HCT116 (cell line): Measurements from ENCODE around the gene KNCN. TPM values are rescaled to one million over a fixed set of nuclear protein-coding genes. Genes with fewer than 3 reads are reported as not detected.

ENCODE experiments used
- ATAC-seq: fragments of 200-7000 bp; cut with Tn5 transposase; 2 replicates; pipeline ENCODE4 v1.9.1; 2020; ENCODE audit warnings: mild to moderate bottlenecking, moderate library complexity
- BruUV-seq: library from RNA; stranded (reverse); fragments of 400-500 nt; replicated peaks from 2 replicates; lab custom pipeline; 2021; lab: Mats Ljungman, UMichigan
- CTCF ChIA-PET: fragments of 300-600 bp; sonication (Branson Sonifier 250); formaldehyde crosslinking; loops from one replicate; lab custom pipeline; 2021; ENCODE audit warnings: antibody characterized with exemption; lab: Charles Lee
- POLR2A ChIA-PET: fragments of 300-600, 350-600 bp; sonication (Branson Sonifier 250); formaldehyde crosslinking; loops from one replicate; lab custom pipeline; 2021; ENCODE audit warnings: antibody characterized with exemption; lab: Charles Lee
- RAD21 ChIA-PET, 2 experiments: fragments of 300-600 bp; sonication (Branson Sonifier 250); formaldehyde crosslinking; loops; one replicate each; lab custom pipeline; 2023; ENCODE audit warnings: low total read pairs in 2 of 2; ENCODE audit not compliant: uncharacterized antibody in 2 of 2, unreplicated experiment in 2 of 2, low non-redundant PET in 1 of 2; lab: Charles Lee
- DNase-seq: peaks from one replicate; pipeline ENCODE4 v3.0.0-alpha.2; 2010; ENCODE audit warnings: low read depth, low spot score
- H2AFZ ChIP-seq: fragments of 200-600 bp; shearing (Covaris generic), sonication (generic); 2 replicates; pipeline ENCODE4 v1.6.1; 2017; ENCODE audit warnings: low read depth, mixed run types, mixed read lengths, antibody characterized with exemption, low read length; ENCODE audit not compliant: poor library complexity, severe bottlenecking
- H3K27ac ChIP-seq: 2 replicates; pipeline ENCODE4 v1.5.1; 2012; ENCODE audit warnings: low read depth, low read length
- H3K27me3 ChIP-seq: fragments of 200-600 bp; sonication (generic); 2 replicates; pipeline ENCODE4 v1.6.1; 2016; ENCODE audit warnings: mixed run types, low read length, mixed read lengths; ENCODE audit not compliant: insufficient read depth
- H3K36me3 ChIP-seq, 2 experiments: fragments of 200-500 bp in 1 of 2; fragments of 200-600 bp in 1 of 2; sonication (Bioruptor generic) in 1 of 2; sonication (generic) in 1 of 2; 2 replicates each; pipeline versions ENCODE4 v1.5.1 to v1.6.1; 2014 to 2016; ENCODE audit warnings: low read length in 2 of 2, inconsistent platforms in 1 of 2, mixed read lengths in 1 of 2, mixed run types in 1 of 2; ENCODE audit not compliant: insufficient read depth in 2 of 2, control insufficient read depth in 1 of 2
- H3K4me1 ChIP-seq, 2 experiments: fragments of 200-600 bp in 1 of 2; sonication (generic) in 1 of 2; 2 replicates each; pipeline versions ENCODE4 v1.5.1 to v1.6.1; 2012 to 2017; ENCODE audit warnings: low read length in 2 of 2, inconsistent platforms in 1 of 2, mild to moderate bottlenecking in 1 of 2, mixed read lengths in 1 of 2, mixed run types in 1 of 2, moderate library complexity in 1 of 2; ENCODE audit not compliant: insufficient read depth in 2 of 2, control insufficient read depth in 1 of 2
- H3K4me2 ChIP-seq: fragments of 200-600 bp; sonication (generic); 2 replicates; pipeline ENCODE4 v1.6.1; 2017; ENCODE audit warnings: mixed run types, low read length, mixed read lengths
- H3K4me3 ChIP-seq, 2 experiments: fragments of 200-600 bp in 1 of 2; sonication (generic) in 1 of 2; replicated peaks in 1 of 2; 2 replicates each; pipeline ENCODE4 v1.5.1; 2011 to 2016; ENCODE audit warnings: low read length in 2 of 2, control low read depth in 1 of 2, low read depth in 1 of 2, mild to moderate bottlenecking in 1 of 2, mixed read lengths in 1 of 2, mixed run types in 1 of 2
- H3K79me2 ChIP-seq: fragments of 200-600 bp; sonication (generic); 2 replicates; pipeline ENCODE4 v1.6.1; 2017; ENCODE audit warnings: mild to moderate bottlenecking, mixed run types, low read length, moderate library complexity, mixed read lengths; ENCODE audit not compliant: insufficient read depth
- H3K9ac ChIP-seq: fragments of 200-600 bp; sonication (generic); 2 replicates; pipeline ENCODE4 v1.6.1; 2016; ENCODE audit warnings: low read length, mixed read lengths
- H3K9me2 ChIP-seq: fragments of 200-600 bp; sonication (generic), shearing (Covaris generic); 2 replicates; pipeline ENCODE4 v1.6.1; 2017; ENCODE audit warnings: mixed run types, mild to moderate bottlenecking, moderate library complexity; ENCODE audit not compliant: insufficient read depth
- H3K9me3 ChIP-seq, 2 experiments: fragments of 200-500 bp in 1 of 2; fragments of 200-600 bp in 1 of 2; sonication (Bioruptor generic) in 1 of 2; sonication (generic) in 1 of 2; 2 replicates each; pipeline ENCODE4 v1.6.1; 2014 to 2017; ENCODE audit warnings: low read length in 2 of 2, mixed read lengths in 2 of 2, inconsistent platforms in 1 of 2, low read depth in 1 of 2, mild to moderate bottlenecking in 1 of 2, mixed run types in 1 of 2, moderate library complexity in 1 of 2; ENCODE audit not compliant: control insufficient read depth in 1 of 2, insufficient read depth in 1 of 2
- H4K20me1 ChIP-seq: fragments of 200-600 bp; sonication (generic), shearing (Covaris generic); 2 replicates; pipeline ENCODE4 v1.6.1; 2017; ENCODE audit warnings: mixed run types, mild to moderate bottlenecking, moderate library complexity; ENCODE audit not compliant: insufficient read depth
- CBX3 ChIP-seq: IDR thresholded peaks from 2 replicates; pipeline ENCODE4 v1.6.1; 2012; ENCODE audit warnings: low read depth
- CEBPB ChIP-seq: IDR thresholded peaks from 2 replicates; pipeline ENCODE4 v1.6.1; 2012; ENCODE audit warnings: low read depth
- EGR1 ChIP-seq: IDR thresholded peaks from 2 replicates; pipeline ENCODE4 v1.6.1; 2012; ENCODE audit warnings: low read depth
- ELF1 ChIP-seq: IDR thresholded peaks from 2 replicates; pipeline ENCODE4 v1.6.1; 2012; ENCODE audit warnings: low read depth, borderline replicate concordance
- FOSL1 ChIP-seq: IDR thresholded peaks from 2 replicates; pipeline ENCODE4 v1.6.1; 2012; ENCODE audit warnings: low read depth
- JUND ChIP-seq: IDR thresholded peaks from 2 replicates; pipeline ENCODE4 v1.6.1; 2012
- RAD21 ChIP-seq: IDR thresholded peaks from 2 replicates; pipeline ENCODE4 v1.6.1; 2012; ENCODE audit warnings: low read depth, mild to moderate bottlenecking
- SP1 ChIP-seq: IDR thresholded peaks from 2 replicates; pipeline ENCODE4 v1.6.1; 2012; ENCODE audit warnings: low read depth
- SRF ChIP-seq: IDR thresholded peaks from 2 replicates; pipeline ENCODE4 v1.6.1; 2012; ENCODE audit warnings: low read depth
- TCF7L2 ChIP-seq: IDR thresholded peaks from 2 replicates; pipeline ENCODE4 v1.7.0; 2011; ENCODE audit warnings: borderline replicate concordance, inconsistent platforms; ENCODE audit not compliant: insufficient read depth, insufficient read length; ENCODE audit errors: extremely low read depth
- YY1 ChIP-seq: IDR thresholded peaks from 2 replicates; pipeline ENCODE4 v1.6.1; 2011; ENCODE audit warnings: low read length, low read depth, moderate library complexity, mild to moderate bottlenecking; ENCODE audit not compliant: insufficient replicate concordance; ENCODE audit errors: extremely low read depth
- ZBTB33 ChIP-seq: IDR thresholded peaks from 2 replicates; pipeline ENCODE4 v1.6.1; 2011; ENCODE audit warnings: mild to moderate bottlenecking, low read length, moderate library complexity; ENCODE audit not compliant: insufficient replicate concordance; ENCODE audit errors: extremely low read depth
- ZFX ChIP-seq: fragments of 450-650 bp; IDR thresholded peaks from 2 replicates; pipeline ENCODE4 v1.6.1; 2017
- ZNF274 ChIP-seq: fragments of 200-500 bp; sonication (Bioruptor generic); IDR thresholded peaks from 2 replicates; pipeline ENCODE4 v1.6.1; 2014; ENCODE audit warnings: mild to moderate bottlenecking, low read depth, low read length, inconsistent platforms
- intact Hi-C: fragments of 100-400 bp; cut with micrococcal nuclease; formaldehyde crosslinking; loops from 2 replicates; pipeline ENCODE4 v1.10.0; 2022
- total RNA-seq: library from RNA; stranded (reverse); gene quantifications from one replicate; pipeline ENCODE4 v1.2.1, GENCODE V29; 2021; ENCODE audit not compliant: unreplicated experiment
- TF ChIP-seq, protein P1 (sequence below), 3 experiments: fragments of 200-600 bp in 1 of 3; sonication (generic) in 1 of 3; IDR thresholded peaks in 2 of 3; conservative IDR thresholded peaks in 1 of 3; 2 replicates each; pipeline ENCODE4 v1.5.1; 2012 to 2017; ENCODE audit warnings: low read depth in 2 of 3, low read length in 2 of 3, antibody characterized with exemption in 1 of 3, borderline replicate concordance in 1 of 3, control low read depth in 1 of 3, mild to moderate bottlenecking in 1 of 3, mixed read lengths in 1 of 3, mixed run types in 1 of 3, moderate library complexity in 1 of 3; ENCODE audit not compliant: insufficient read depth in 1 of 3

The KNCN gene
- total RNA-seq, 1 experiment from 2014 or later = not detected

- H3K79me2 ChIP-seq = no peaks in the 10 kb centered on the region
- TF ChIP-seq, protein P1, sequence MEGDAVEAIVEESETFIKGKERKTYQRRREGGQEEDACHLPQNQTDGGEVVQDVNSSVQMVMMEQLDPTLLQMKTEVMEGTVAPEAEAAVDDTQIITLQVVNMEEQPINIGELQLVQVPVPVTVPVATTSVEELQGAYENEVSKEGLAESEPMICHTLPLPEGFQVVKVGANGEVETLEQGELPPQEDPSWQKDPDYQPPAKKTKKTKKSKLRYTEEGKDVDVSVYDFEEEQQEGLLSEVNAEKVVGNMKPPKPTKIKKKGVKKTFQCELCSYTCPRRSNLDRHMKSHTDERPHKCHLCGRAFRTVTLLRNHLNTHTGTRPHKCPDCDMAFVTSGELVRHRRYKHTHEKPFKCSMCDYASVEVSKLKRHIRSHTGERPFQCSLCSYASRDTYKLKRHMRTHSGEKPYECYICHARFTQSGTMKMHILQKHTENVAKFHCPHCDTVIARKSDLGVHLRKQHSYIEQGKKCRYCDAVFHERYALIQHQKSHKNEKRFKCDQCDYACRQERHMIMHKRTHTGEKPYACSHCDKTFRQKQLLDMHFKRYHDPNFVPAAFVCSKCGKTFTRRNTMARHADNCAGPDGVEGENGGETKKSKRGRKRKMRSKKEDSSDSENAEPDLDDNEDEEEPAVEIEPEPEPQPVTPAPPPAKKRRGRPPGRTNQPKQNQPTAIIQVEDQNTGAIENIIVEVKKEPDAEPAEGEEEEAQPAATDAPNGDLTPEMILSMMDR (IDR thresholded peaks at IDR 0.05 in 2 of 3, conservative IDR thresholded peaks at IDR 0.05 in 1 of 3; ENCODE audit: borderline replicate concordance in 1 of 3, insufficient read depth in 1 of 3, low read depth in 2 of 3, low read length in 2 of 3) = no peak
- no peak for TF ChIP-seq RAD21
- TF ChIP-seq TCF7L2 = no peak
- TF ChIP-seq CBX3 = no peak
- TF ChIP-seq FOSL1 = no peak
- no peak for TF ChIP-seq SP1
- TF ChIP-seq CEBPB = no peak
- no peak for TF ChIP-seq ELF1
- no peak for TF ChIP-seq EGR1
- no peak for TF ChIP-seq JUND
- no peak for TF ChIP-seq ZNF274
- no peak for TF ChIP-seq YY1
- TF ChIP-seq SRF = no peak
- TF ChIP-seq ZBTB33 = no peak
- no peak for TF ChIP-seq ZFX
- no peak overlapping the region for H3K27ac ChIP-seq
- BruUV-seq = no TSS peak
- H3K27me3 ChIP-seq = no peaks in the 10 kb centered on the region
- no peaks in the 10 kb centered on the region for H3K9me2 ChIP-seq
- ATAC-seq (no peak), DNase-seq (no peak)
- ChIA-PET POLR2A (no interaction called here), RAD21 (no interaction called here), CTCF (interaction anchor here (2.9 kb wide), 1 partner anchor 21 kb away, joined by 7 read pairs; no protein-coding TSS in a partner anchor)
- H3K36me3 ChIP-seq = no peaks in the 10 kb centered on the region
- no peaks in the 10 kb centered on the region for H3K9me3 ChIP-seq
- no peak overlapping the region for H3K9ac ChIP-seq
- no peaks in the 10 kb centered on the region for H4K20me1 ChIP-seq
- H3K4me2 ChIP-seq = no peak overlapping the region
- H2AFZ ChIP-seq = no peak overlapping the region
- H3K4me3 ChIP-seq = no peak overlapping the region
- intact Hi-C loops = no loop called here
- peaks cover 0 to 3% of the 10 kb centered on the region in 2 experiments; a peak in 1 of 4 replicates for H3K4me1 ChIP-seq
Observed at GRCh38 chr1:46508757-46509156, 42.7 kb downstream of the KNCN start.
